PC-3 (cell line): Measurements from ENCODE around the gene TRIP11. TPM values are rescaled to one million over a fixed set of nuclear protein-coding genes. Genes with fewer than 3 reads are reported as not detected.
A peak's percentile ranks its signal among the peaks of the same experiment; 100 is the strongest.

Experiments
- ATAC-seq: fragments of 200-7000 bp; cut with Tn5 transposase; 2 replicates; pipeline ENCODE4 v1.9.1; 2020; ENCODE audit warnings: mild to moderate bottlenecking, moderate library complexity
- BruUV-seq: library from RNA; stranded (reverse); fragments of 400-500 nt; replicated peaks from 2 replicates; lab custom pipeline; 2021; lab: Mats Ljungman, UMichigan
- CTCF ChIA-PET: fragments of 300-600 bp; sonication (Branson Sonifier 250); formaldehyde crosslinking; loops from one replicate; lab custom pipeline; 2022; ENCODE audit warnings: antibody characterized with exemption; lab: Charles Lee
- POLR2A ChIA-PET: fragments of 300-600 bp; sonication (Branson Sonifier 250); formaldehyde crosslinking; loops from one replicate; lab custom pipeline; 2022; ENCODE audit warnings: antibody characterized with exemption; ENCODE audit not compliant: unreplicated experiment; lab: Charles Lee
- DNase-seq: peaks from one replicate; pipeline ENCODE4 v3.0.0-alpha.2; 2015
- H2AFZ ChIP-seq: fragments of 300-600 bp; sonication (generic); 2 replicates; pipeline ENCODE4 v1.6.0; 2016; ENCODE audit warnings: antibody characterized with exemption, low read length
- H3F3A ChIP-seq: fragments of 300-600 bp; sonication (generic); one replicate; pipeline ENCODE4 v1.6.0; 2017; ENCODE audit warnings: antibody characterized with exemption, low read length, control low read depth, mild to moderate bottlenecking; ENCODE audit not compliant: unreplicated experiment
- H3K27ac ChIP-seq: fragments of 300-600 bp; sonication (generic); 2 replicates; pipeline ENCODE4 v1.5.1; 2016; ENCODE audit warnings: mild to moderate bottlenecking, low read length
- H3K27me3 ChIP-seq: fragments of 300-600 bp; sonication (generic); 2 replicates; pipeline ENCODE4 v1.6.1; 2016; ENCODE audit warnings: low read length, mixed read lengths
- H3K36me3 ChIP-seq: fragments of 300-600 bp; sonication (generic); 2 replicates; pipeline ENCODE4 v1.6.1; 2016; ENCODE audit warnings: low read depth, mixed run types, low read length, mixed read lengths
- H3K4me1 ChIP-seq: fragments of 300-600 bp; sonication (generic); 2 replicates; pipeline ENCODE4 v1.5.1; 2016; ENCODE audit warnings: low read length; ENCODE audit not compliant: insufficient read depth
- H3K4me2 ChIP-seq: fragments of 300-600 bp; sonication (generic); 2 replicates; pipeline ENCODE4 v1.6.0; 2016; ENCODE audit warnings: low read length
- H3K4me3 ChIP-seq: fragments of 300-600 bp; sonication (generic); 2 replicates; pipeline ENCODE4 v1.5.1; 2016; ENCODE audit warnings: mild to moderate bottlenecking, low read length, mixed read lengths
- H3K79me2 ChIP-seq: fragments of 300-600 bp; sonication (generic); 2 replicates; pipeline ENCODE4 v1.6.1; 2017; ENCODE audit warnings: low read length, mixed read lengths
- H3K9ac ChIP-seq: fragments of 300-600 bp; sonication (generic); 2 replicates; pipeline ENCODE4 v1.6.0; 2016; ENCODE audit warnings: mild to moderate bottlenecking, low read length
- H3K9me2 ChIP-seq: fragments of 300-600 bp; sonication (generic); replicated peaks from 2 replicates; pipeline ENCODE4 v1.6.1; 2016; ENCODE audit warnings: mixed run types, low read length, mixed read lengths
- H3K9me3 ChIP-seq: fragments of 300-600 bp; sonication (generic); 2 replicates; pipeline ENCODE4 v1.6.1; 2016; ENCODE audit warnings: low read length, mixed read lengths
- H4K20me1 ChIP-seq: fragments of 300-600 bp; sonication (generic); 2 replicates; pipeline ENCODE4 v1.6.1; 2016; ENCODE audit warnings: low read length, mixed read lengths
- CTCF ChIP-seq: fragments of 300-600 bp; sonication (generic); conservative IDR thresholded peaks from 2 replicates; pipeline ENCODE4 v1.5.1; 2017; ENCODE audit warnings: antibody characterized with exemption, low read depth, mild to moderate bottlenecking, low read length
- EZH2 ChIP-seq: fragments of 300-600 bp; sonication (generic); IDR thresholded peaks from one replicate; pipeline ENCODE4 v1.6.1; 2017; ENCODE audit warnings: antibody characterized with exemption, mild to moderate bottlenecking, low read length; ENCODE audit not compliant: unreplicated experiment
- EZH2phosphoT487 ChIP-seq: fragments of 300-600 bp; sonication (generic); IDR thresholded peaks from 2 replicates; pipeline ENCODE4 v1.6.1; 2018; ENCODE audit warnings: mild to moderate bottlenecking, antibody characterized with exemption, low read length, borderline replicate concordance
- intact Hi-C: fragments of 100-400 bp; cut with micrococcal nuclease; formaldehyde crosslinking; loops from 2 replicates; pipeline ENCODE4 v1.9.0; 2023
- total RNA-seq: library from RNA; depleted of rRNA; stranded (reverse); fragments of >200 nt; gene quantifications from 2 replicates; pipeline ENCODE4 v1.2.3, GENCODE V29; 2014

The TRIP11 gene
- total RNA-seq, 1 experiment from 2014 or later: 14.3 TPM

GRCh38 chr14:92021523-92021922 is 18.3 kb downstream of the TRIP11 start:
- Histone ChIP-seq H3K9ac (no peak overlapping the region), H3F3A (no peaks in the 10 kb centered on the region), H2AFZ (no peak overlapping the region), H3K4me2 (no peak overlapping the region), H3K79me2 (no peaks in the 10 kb centered on the region), H3K9me2 (no peaks in the 10 kb centered on the region), H3K36me3 (peaks cover 18% of the 10 kb centered on the region; the same call in 1 of the 2 replicates), H3K27ac (no peak overlapping the region), H3K4me3 (no peak overlapping the region), H4K20me1 (no peaks in the 10 kb centered on the region), H3K4me1 (no peaks in the 10 kb centered on the region), H3K9me3 (no peaks in the 10 kb centered on the region), H3K27me3 (no peaks in the 10 kb centered on the region)
- ATAC-seq: no peak
- TF ChIP-seq CTCF (no peak), EZH2phosphoT487 (no peak), EZH2 (no peak)
- intact Hi-C loops: no loop called here
- DNase-seq: no peak
- POLR2A ChIA-PET: no interaction called here
- CTCF ChIA-PET: no interaction called here
- no TSS peak for BruUV-seq

- TF ChIP-seq EZH2 (no peak), CTCF (no peak), EZH2phosphoT487 (no peak)
- intact Hi-C loops: no loop called here
- no peaks in the 10 kb centered on the region for H3F3A ChIP-seq
- no TSS peak for BruUV-seq
- no peak overlapping the region for H3K4me2 ChIP-seq
- H4K20me1 ChIP-seq: peaks cover 3% of the 10 kb centered on the region; the same call in 1 of the 2 replicates
- POLR2A ChIA-PET: no interaction called here
- no peaks in the 10 kb centered on the region for H3K27me3 ChIP-seq
- no peaks in the 10 kb centered on the region for H3K4me1 ChIP-seq
- H2AFZ ChIP-seq: no peak overlapping the region
- H3K9me2 ChIP-seq: no peaks in the 10 kb centered on the region
- DNase-seq (no peak), ATAC-seq (no peak)
- no peak overlapping the region for H3K9ac ChIP-seq
- H3K27ac ChIP-seq: no peak overlapping the region
- H3K4me3 ChIP-seq: no peak overlapping the region
- H3K9me3 ChIP-seq: no peaks in the 10 kb centered on the region
- peaks cover 13% of the 10 kb centered on the region; the same call in 1 of the 2 replicates for H3K36me3 ChIP-seq
- CTCF ChIA-PET: no interaction called here
- no peaks in the 10 kb centered on the region for H3K79me2 ChIP-seq
Observed at GRCh38 chr14:92014040-92014439, 25.8 kb downstream of the TRIP11 start.

DNA sequence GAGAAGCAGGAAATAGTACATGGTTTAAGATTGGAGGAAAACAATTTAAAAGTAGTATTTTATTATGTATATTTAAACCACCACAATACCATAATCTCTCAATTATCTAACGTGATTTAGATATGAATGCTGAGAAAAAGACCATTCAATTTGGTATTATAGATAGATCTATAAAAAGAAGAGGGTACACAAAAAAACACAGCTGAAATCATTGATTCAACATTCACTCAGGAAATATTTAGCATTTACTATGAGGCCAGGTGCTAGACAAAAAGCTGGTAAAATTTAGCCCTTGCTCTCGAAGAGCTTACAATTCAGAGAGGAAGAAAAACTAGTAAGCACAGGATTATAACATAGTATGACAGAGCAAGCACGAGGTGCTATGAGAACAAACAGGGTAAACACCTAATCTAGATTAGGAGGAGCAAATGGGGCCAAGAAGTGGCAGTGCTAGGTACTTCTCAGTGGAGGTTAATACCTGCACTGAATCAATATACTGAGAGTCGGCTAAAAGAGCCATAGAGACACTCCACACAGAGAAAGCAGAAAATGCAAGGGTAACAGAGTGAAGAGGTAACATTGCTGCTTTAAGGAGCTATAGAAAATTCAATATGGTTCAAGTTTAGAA is 27.6 kb downstream of the TRIP11 start:
- ATAC-seq (peak; percentile 59), DNase-seq (no peak)
- Histone ChIP-seq H3K4me1 (no peaks in the 10 kb centered on the region), H3K27ac (no peak overlapping the region), H3K4me3 (no peak overlapping the region), H3K4me2 (no peak overlapping the region), H3K36me3 (peaks cover 20% of the 10 kb centered on the region; the same call in 1 of the 2 replicates), H3K27me3 (no peaks in the 10 kb centered on the region), H4K20me1 (peaks cover 3% of the 10 kb centered on the region; the same call in 1 of the 2 replicates), H3K9me3 (no peaks in the 10 kb centered on the region), H3K79me2 (no peaks in the 10 kb centered on the region), H2AFZ (no peak overlapping the region), H3F3A (no peaks in the 10 kb centered on the region), H3K9ac (no peak overlapping the region), H3K9me2 (no peaks in the 10 kb centered on the region)
- no TSS peak for BruUV-seq
- ChIA-PET POLR2A (interaction anchor here (0.6 kb wide), 1 partner anchor 714 kb away, joined by 4 read pairs; no protein-coding TSS in a partner anchor), CTCF (no interaction called here)
- intact Hi-C loops: no loop called here
- TF ChIP-seq CTCF (no peak), EZH2 (no peak), EZH2phosphoT487 (no peak)
